ENCODE results near the gene PPP2R5E. TPM values are rescaled to one million over a fixed set of nuclear protein-coding genes. Genes with fewer than 3 reads are reported as not detected.

The PPP2R5E gene
- total RNA-seq, 4 donors from 2014 or later: 10.5 to 45.2 (median 27.8) TPM

DNA sequence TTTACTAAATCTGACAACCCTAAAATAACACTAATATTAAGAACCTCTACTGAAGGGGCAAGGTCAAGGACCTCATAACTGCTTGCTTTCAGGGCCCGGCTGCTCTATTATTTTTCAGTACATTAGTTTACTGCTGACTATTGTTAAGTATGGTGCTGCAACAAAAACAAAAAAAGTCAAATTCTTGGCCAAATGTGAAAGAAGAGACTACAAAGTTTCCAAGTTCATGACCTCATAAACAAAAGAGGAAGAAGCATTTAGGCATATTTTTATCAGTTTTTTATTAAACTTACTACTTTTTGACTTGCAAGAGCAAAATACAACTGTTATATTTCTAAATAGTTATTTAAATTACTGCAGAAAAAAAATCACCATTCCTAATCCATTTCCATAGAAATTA is 114.7 kb downstream of the PPP2R5E start:
- H3K4me1 ChIP-seq: peaks cover 0 to 29% (median 1%) of the 10 kb centered on the region in 4 donors
- in situ Hi-C loops (cut with MboI; ENCODE audit: low pct_ligation_motif_present in 1 of 4, low pct_unique_long_range_greater_than_20kb in 1 of 4, low sequenced_read_pairs in 3 of 4): no loop called here
- H3K27me3 ChIP-seq: no peaks in the 10 kb centered on the region
- intact Hi-C loops (cut with DNase I; ENCODE audit: low total_unique reads): no loop called here
- no peak for DNase-seq
- H3K36me3 ChIP-seq: no peaks in the 10 kb centered on the region
- no peak overlapping the region for H3K27ac ChIP-seq
- TF ChIP-seq POLR2A (IDR thresholded peaks at IDR 0.05) (no peak), EP300 (IDR thresholded peaks at IDR 0.05; ENCODE audit: low read depth) (no peak), POLR2AphosphoS5 (IDR thresholded peaks at IDR 0.05) (no peak)
- TF ChIP-seq, protein P1, sequence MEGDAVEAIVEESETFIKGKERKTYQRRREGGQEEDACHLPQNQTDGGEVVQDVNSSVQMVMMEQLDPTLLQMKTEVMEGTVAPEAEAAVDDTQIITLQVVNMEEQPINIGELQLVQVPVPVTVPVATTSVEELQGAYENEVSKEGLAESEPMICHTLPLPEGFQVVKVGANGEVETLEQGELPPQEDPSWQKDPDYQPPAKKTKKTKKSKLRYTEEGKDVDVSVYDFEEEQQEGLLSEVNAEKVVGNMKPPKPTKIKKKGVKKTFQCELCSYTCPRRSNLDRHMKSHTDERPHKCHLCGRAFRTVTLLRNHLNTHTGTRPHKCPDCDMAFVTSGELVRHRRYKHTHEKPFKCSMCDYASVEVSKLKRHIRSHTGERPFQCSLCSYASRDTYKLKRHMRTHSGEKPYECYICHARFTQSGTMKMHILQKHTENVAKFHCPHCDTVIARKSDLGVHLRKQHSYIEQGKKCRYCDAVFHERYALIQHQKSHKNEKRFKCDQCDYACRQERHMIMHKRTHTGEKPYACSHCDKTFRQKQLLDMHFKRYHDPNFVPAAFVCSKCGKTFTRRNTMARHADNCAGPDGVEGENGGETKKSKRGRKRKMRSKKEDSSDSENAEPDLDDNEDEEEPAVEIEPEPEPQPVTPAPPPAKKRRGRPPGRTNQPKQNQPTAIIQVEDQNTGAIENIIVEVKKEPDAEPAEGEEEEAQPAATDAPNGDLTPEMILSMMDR (IDR thresholded peaks at IDR 0.05): no peak
- 88 to 100% methylated on average over 1 of the region's 1 CpG for WGBS, 2 donors (ENCODE audit: low coverage in 1 of 2)
- no peak overlapping the region for H3K4me3 ChIP-seq
- no peaks in the 10 kb centered on the region for H3K9me3 ChIP-seq

DNA sequence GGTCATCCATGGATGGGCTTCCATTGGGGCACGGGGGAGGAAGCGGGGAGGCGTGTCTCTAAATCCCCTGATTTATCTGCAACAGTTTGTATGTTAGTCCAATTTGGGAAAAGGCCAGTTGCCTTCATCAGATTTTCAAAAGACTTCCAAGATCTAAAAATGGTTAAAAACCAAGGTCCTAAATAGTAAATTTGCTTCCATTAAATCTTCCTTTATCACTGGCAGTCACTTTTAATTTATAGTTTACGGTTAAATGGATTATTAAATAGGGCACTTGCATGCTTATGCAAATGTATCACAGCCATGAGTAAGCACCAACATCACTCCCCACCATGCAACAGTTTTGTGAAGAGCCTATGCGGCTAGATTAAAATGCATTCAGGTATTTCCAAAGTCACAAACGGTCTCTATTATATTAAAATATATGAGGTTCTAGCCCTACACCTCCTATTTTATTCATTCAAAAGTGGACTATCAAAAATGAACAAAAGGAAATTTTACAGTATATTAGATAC is 116.3 kb downstream of the PPP2R5E start:
- intact Hi-C loops (cut with DNase I; ENCODE audit: low total_unique reads): no loop called here
- in situ Hi-C loops (cut with MboI; ENCODE audit: low pct_ligation_motif_present in 1 of 4, low pct_unique_long_range_greater_than_20kb in 1 of 4, low sequenced_read_pairs in 3 of 4): no loop called here
- no peak for DNase-seq
- no peaks in the 10 kb centered on the region for H3K9me3 ChIP-seq
- no peaks in the 10 kb centered on the region for H3K36me3 ChIP-seq
- WGBS, 2 donors (ENCODE audit: low coverage in 1 of 2): 95% methylated on average over 4 to 6 of the region's 6 CpGs
- TF ChIP-seq, protein P1 (IDR thresholded peaks at IDR 0.05): no peak
- TF ChIP-seq POLR2AphosphoS5 (IDR thresholded peaks at IDR 0.05) (no peak), EP300 (IDR thresholded peaks at IDR 0.05; ENCODE audit: low read depth) (no peak), POLR2A (IDR thresholded peaks at IDR 0.05) (no peak)
- no peak overlapping the region for H3K27ac ChIP-seq
- peaks cover 0 to 20% (median 0%) of the 10 kb centered on the region in 4 donors for H3K4me1 ChIP-seq
- H3K27me3 ChIP-seq: no peaks in the 10 kb centered on the region
- H3K4me3 ChIP-seq: no peak overlapping the region

DNA sequence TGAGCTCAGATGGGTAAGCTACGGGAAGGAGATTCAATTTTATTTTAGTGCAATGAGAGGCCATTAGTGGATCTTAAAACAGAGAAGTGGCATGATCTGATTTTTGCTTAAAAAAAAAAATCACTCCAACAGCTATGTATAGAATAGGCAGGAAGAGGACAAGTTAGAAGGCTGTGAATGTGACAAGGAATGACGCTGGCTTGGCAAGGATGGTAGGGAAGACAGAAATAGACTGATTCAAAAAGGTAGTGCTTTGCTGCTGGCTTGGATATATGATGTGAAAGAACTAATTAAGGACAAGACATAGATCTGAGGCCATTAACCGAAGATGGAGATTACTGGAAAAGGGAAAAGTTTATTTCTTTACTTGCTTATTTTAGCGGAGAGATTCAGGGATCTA is 119.3 kb downstream of the PPP2R5E start:
- H3K4me3 ChIP-seq: no peak overlapping the region
- in situ Hi-C loops (cut with MboI; ENCODE audit: low pct_ligation_motif_present in 1 of 4, low pct_unique_long_range_greater_than_20kb in 1 of 4, low sequenced_read_pairs in 3 of 4) (no loop called here), intact Hi-C loops (cut with DNase I; ENCODE audit: low total_unique reads) (no loop called here)
- H3K27ac ChIP-seq: no peak overlapping the region
- no peaks in the 10 kb centered on the region for H3K27me3 ChIP-seq
- 96 to 97% methylated on average over 3 to 4 of the region's 4 CpGs for WGBS, 2 donors (ENCODE audit: low coverage in 1 of 2)
- no peak for DNase-seq
- H3K9me3 ChIP-seq: no peaks in the 10 kb centered on the region
- peaks cover 0 to 15% (median 0%) of the 10 kb centered on the region in 4 donors for H3K4me1 ChIP-seq
- peaks cover 0 to 9% (median 0%) of the 10 kb centered on the region in 4 donors for H3K36me3 ChIP-seq
- TF ChIP-seq EP300 (IDR thresholded peaks at IDR 0.05; ENCODE audit: low read depth) (no peak), POLR2A (IDR thresholded peaks at IDR 0.05) (no peak), POLR2AphosphoS5 (IDR thresholded peaks at IDR 0.05) (no peak)
- TF ChIP-seq, protein P1 (IDR thresholded peaks at IDR 0.05): no peak

DNA sequence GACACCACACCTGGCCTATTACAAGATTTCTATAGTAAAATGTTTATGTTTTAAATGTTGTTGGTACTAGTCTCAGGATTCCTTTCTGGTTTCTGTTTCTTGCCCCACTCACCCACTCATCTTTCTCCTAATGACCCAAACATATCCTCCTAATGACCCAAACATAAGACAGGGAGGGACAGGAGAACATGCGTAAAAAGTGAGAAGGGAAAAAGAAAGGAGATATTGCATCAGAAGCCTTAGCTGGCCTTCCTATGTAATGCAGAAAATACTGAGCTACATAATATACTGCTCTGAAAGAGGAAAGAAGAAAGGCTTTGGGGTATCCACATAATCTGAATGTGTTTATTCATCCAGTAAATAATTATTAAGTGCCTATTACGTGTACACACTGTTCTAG is 119.8 kb downstream of the PPP2R5E start:
- no peaks in the 10 kb centered on the region for H3K9me3 ChIP-seq
- H3K27me3 ChIP-seq: no peaks in the 10 kb centered on the region
- peaks cover 0 to 9% (median 0%) of the 10 kb centered on the region in 4 donors for H3K36me3 ChIP-seq
- in situ Hi-C loops (cut with MboI; ENCODE audit: low pct_ligation_motif_present in 1 of 4, low pct_unique_long_range_greater_than_20kb in 1 of 4, low sequenced_read_pairs in 3 of 4): no loop called here
- no peak overlapping the region for H3K27ac ChIP-seq
- intact Hi-C loops (cut with DNase I; ENCODE audit: low total_unique reads): no loop called here
- TF ChIP-seq POLR2A (IDR thresholded peaks at IDR 0.05) (no peak), POLR2AphosphoS5 (IDR thresholded peaks at IDR 0.05) (no peak), EP300 (IDR thresholded peaks at IDR 0.05; ENCODE audit: low read depth) (no peak)
- TF ChIP-seq, protein P1 (IDR thresholded peaks at IDR 0.05): no peak
- H3K4me1 ChIP-seq: peaks cover 0 to 12% (median 0%) of the 10 kb centered on the region in 4 donors
- no peak overlapping the region for H3K4me3 ChIP-seq
- 80 to 100% methylated on average over 1 to 2 of the region's 2 CpGs for WGBS, 2 donors (ENCODE audit: low coverage in 1 of 2)
- DNase-seq: no peak

Data from transverse colon (tissue), 4 donors.